Upper lobe of left lung (tissue), 6 donors: ENCODE data around the gene PPP1R37. TPM values are rescaled to one million over a fixed set of nuclear protein-coding genes. Genes with fewer than 3 reads are reported as not detected.
A peak's percentile ranks its signal among the peaks of the same experiment; 100 is the strongest.

Experiments used
- ATAC-seq, 2 donors: fragments of 200-7000 bp; cut with Tn5 transposase; one replicate each; pipeline ENCODE4 v1.9.1; 2022; ENCODE audit warnings: mild to moderate bottlenecking in 2 of 2, moderate library complexity in 2 of 2; ENCODE audit not compliant: low FRiP score in 2 of 2
- DNase-seq, 2 donors: peaks; one replicate each; pipeline ENCODE4 v3.0.0-alpha.2; 2019 to 2020
- H3K27ac ChIP-seq, 4 donors: fragments of 200-600 bp; sonication (generic); one replicate each; pipeline ENCODE4 v1.5.1; 2016 to 2019
- H3K27me3 ChIP-seq, 4 donors: fragments of 200-600 bp; sonication (generic); one replicate each; pipeline ENCODE4 v1.5.1; 2017 to 2019
- H3K36me3 ChIP-seq, 4 donors: fragments of 200-600 bp; sonication (generic); one replicate each; pipeline ENCODE4 v1.5.1; 2016 to 2019
- H3K4me1 ChIP-seq, 4 donors: fragments of 200-600 bp; sonication (generic); one replicate each; pipeline ENCODE4 v1.5.1; 2018 to 2019
- H3K4me3 ChIP-seq, 4 donors: fragments of 200-600 bp; sonication (generic); one replicate each; pipeline ENCODE4 v1.5.1; 2017 to 2019; ENCODE audit warnings: mild to moderate bottlenecking in 2 of 4, moderate library complexity in 1 of 4
- H3K9me3 ChIP-seq, 4 donors: fragments of 200-600 bp; sonication (generic); one replicate each; pipeline ENCODE4 v1.5.1; 2018 to 2019
- CTCF ChIP-seq, 6 experiments: fragments of 450-650 bp in 4 of 6; fragments of 200-600 bp in 2 of 6; sonication (generic) in 2 of 6; IDR thresholded peaks; one replicate each; pipeline ENCODE4 v1.5.1; 2016 to 2019; ENCODE audit warnings: antibody characterized with exemption in 6 of 6
- EP300 ChIP-seq, 4 donors: sonication (generic); formaldehyde crosslinking; IDR thresholded peaks; one replicate each; pipeline ENCODE4 v1.5.1; 2017; ENCODE audit warnings: antibody characterized with exemption in 4 of 4, control low read depth in 2 of 4
- POLR2A ChIP-seq, 4 donors: fragments of 450-650 bp; IDR thresholded peaks; one replicate each; pipeline ENCODE4 v1.5.1; 2016 to 2017; ENCODE audit warnings: antibody characterized with exemption in 4 of 4, mild to moderate bottlenecking in 2 of 4
- POLR2AphosphoS5 ChIP-seq, 2 donors: sonication (generic); formaldehyde crosslinking; IDR thresholded peaks; one replicate each; pipeline ENCODE4 v1.5.1; 2017; ENCODE audit warnings: antibody characterized with exemption in 2 of 2
- WGBS, 2 donors: methylation state at CpG; one replicate each; pipeline ENCODE4 v1.1.5; 2017 to 2018; 5-methylcytosine and 5-hydroxymethylcytosine counted together
- total RNA-seq, 6 donors: library from RNA; depleted of rRNA in 4 of 6; stranded (reverse); fragments of >200 nt in 4 of 6; gene quantifications; one replicate each; pipeline versions ENCODE4 v1.1.0 to v1.2.1, GENCODE V29; 2016 to 2021
- donor health status: DM: no; HTN: no; CAD: no; lungs with moderate emphysema.
- donor health status: DM: no; HTN: yes; CAD: no; lungs with severe emphysema.

Gene PPP1R37
- total RNA-seq, 6 donors from 2014 or later = 30.0 to 64.6 (median 37.3) TPM

- ATAC-seq (peak; percentile 81 to 91), DNase-seq (peak; percentile 82 to 96)
- Histone ChIP-seq H3K4me1 (peaks cover 29 to 54% (median 40%) of the 10 kb centered on the region in 4 donors), H3K27ac (peak within 1 kb of the TSS; percentile 70 to 83 (median 77)), H3K27me3 (no peaks in the 10 kb centered on the region), H3K9me3 (no peaks in the 10 kb centered on the region), H3K4me3 (peak within 1 kb of the TSS; percentile 65 to 97 (median 88)), H3K36me3 (peaks cover 0 to 23% (median 8%) of the 10 kb centered on the region in 4 donors)
- TF ChIP-seq EP300 (IDR thresholded peaks at IDR 0.05) (no peak), POLR2A (IDR thresholded peaks at IDR 0.05) (peak in 3 of 4 donors; percentile 22 to 61 (median 25)), POLR2AphosphoS5 (IDR thresholded peaks at IDR 0.05) (peak; percentile 52 to 67), CTCF (IDR thresholded peaks at IDR 0.05) (peak in 3 of 6 experiments; percentile 29 to 58 (median 46))
- 0% methylated on average over 57 to 61 of the region's 61 CpGs for WGBS, 2 donors
Observed at GRCh38 chr19:45079063-45079910, 13.7 kb upstream of the PPP1R37 start, which contains the start of gene GEMIN7. Gene GEMIN7 (plus strand): TSS chr19:45079260. CDS start chr19:45090115, 10,855 bp downstream.

GRCh38 chr19:45079911-45080370 is 13.0 kb upstream of the PPP1R37 start:
- ATAC-seq (no peak), DNase-seq (no peak)
- TF ChIP-seq EP300 (IDR thresholded peaks at IDR 0.05) (no peak), POLR2A (IDR thresholded peaks at IDR 0.05) (no peak), CTCF (IDR thresholded peaks at IDR 0.05) (no peak), POLR2AphosphoS5 (IDR thresholded peaks at IDR 0.05) (no peak)
- Histone ChIP-seq H3K27ac (peak overlapping the region in 3 of 4 donors; percentile 72 to 83 (median 82)), H3K4me1 (peaks cover 26 to 50% (median 36%) of the 10 kb centered on the region in 4 donors), H3K27me3 (no peaks in the 10 kb centered on the region), H3K9me3 (no peaks in the 10 kb centered on the region), H3K36me3 (peaks cover 0 to 29% (median 8%) of the 10 kb centered on the region in 4 donors), H3K4me3 (peak overlapping the region; percentile 65 to 97 (median 88))
- WGBS, 2 donors = 10 to 13% methylated on average over 3 to 6 of the region's 6 CpGs

GRCh38 chr19:45082170-45082569 is 10.8 kb upstream of the PPP1R37 start:
- peaks cover 15 to 28% (median 20%) of the 10 kb centered on the region in 4 donors for H3K4me1 ChIP-seq
- 95 to 96% methylated on average over 2 to 5 of the region's 5 CpGs for WGBS, 2 donors
- H3K9me3 ChIP-seq = no peaks in the 10 kb centered on the region
- no peak overlapping the region for H3K27ac ChIP-seq
- ATAC-seq (no peak), DNase-seq (no peak)
- H3K4me3 ChIP-seq = no peak overlapping the region
- H3K36me3 ChIP-seq = peaks cover 0 to 41% (median 11%) of the 10 kb centered on the region in 4 donors
- TF ChIP-seq POLR2A (IDR thresholded peaks at IDR 0.05) = no peak
- TF ChIP-seq EP300 (IDR thresholded peaks at IDR 0.05) = no peak
- TF ChIP-seq POLR2AphosphoS5 (IDR thresholded peaks at IDR 0.05) = no peak
- TF ChIP-seq CTCF (IDR thresholded peaks at IDR 0.05) = no peak
- no peaks in the 10 kb centered on the region for H3K27me3 ChIP-seq

- ATAC-seq = no peak
- no peak overlapping the region for H3K27ac ChIP-seq
- no peak for DNase-seq
- peaks cover 7 to 10% (median 8%) of the 10 kb centered on the region in 4 donors for H3K4me1 ChIP-seq
- H3K4me3 ChIP-seq = no peak overlapping the region
- H3K27me3 ChIP-seq = no peaks in the 10 kb centered on the region
- no peaks in the 10 kb centered on the region for H3K9me3 ChIP-seq
- TF ChIP-seq CTCF (IDR thresholded peaks at IDR 0.05) (no peak), EP300 (IDR thresholded peaks at IDR 0.05) (no peak), POLR2AphosphoS5 (IDR thresholded peaks at IDR 0.05) (no peak), POLR2A (IDR thresholded peaks at IDR 0.05) (no peak)
- 92 to 94% methylated on average over 3 to 4 of the region's 4 CpGs for WGBS, 2 donors
- peaks cover 0 to 56% (median 13%) of the 10 kb centered on the region in 4 donors for H3K36me3 ChIP-seq
Observed at GRCh38 chr19:45086480-45086879, 6.5 kb upstream of the PPP1R37 start.
